HG03378 (cell line): ENCODE data around the gene BRSK2.
"Not testable (repeated sequence)": the region's sequence is repeated elsewhere in the genome, so short reads cannot be mapped to it uniquely, and the experiment has no call there.

Experiments used
- ATAC-seq: cut with Tn5 transposase; IDR thresholded peaks from one replicate; pipeline ENCODE4 v1.9.1; 2021; ENCODE audit warnings: mild to moderate bottlenecking, moderate library complexity; ENCODE audit not compliant: unreplicated experiment

Gene BRSK2

GRCh38 chr11:1353383-1354124 is 36.2 kb upstream of the BRSK2 start:
- no peak for ATAC-seq

- no peak for ATAC-seq
Observed at GRCh38 chr11:1354125-1354938, 35.4 kb upstream of the BRSK2 start.

- ATAC-seq = no peak
Observed at GRCh38 chr11:1356007-1356435, 33.7 kb upstream of the BRSK2 start.

- no peak for ATAC-seq
Observed at GRCh38 chr11:1356478-1356960, 33.2 kb upstream of the BRSK2 start.

- ATAC-seq = no peak
Observed at GRCh38 chr11:1358286-1358685, 31.4 kb upstream of the BRSK2 start.

- ATAC-seq = not testable (repeated sequence)
Observed at GRCh38 chr11:1358931-1359330, 30.8 kb upstream of the BRSK2 start.

GRCh38 chr11:1359556-1359955 is 30.2 kb upstream of the BRSK2 start:
- ATAC-seq = no peak

GRCh38 chr11:1360181-1360834 is 29.4 kb upstream of the BRSK2 start:
- no peak for ATAC-seq

- no peak for ATAC-seq
Observed at GRCh38 chr11:1360835-1361357, 28.8 kb upstream of the BRSK2 start.

GRCh38 chr11:1361882-1362281 is 27.9 kb upstream of the BRSK2 start:
- no peak for ATAC-seq

GRCh38 chr11:1367721-1368120 is 22.0 kb upstream of the BRSK2 start:
- no peak for ATAC-seq

- ATAC-seq = no peak
Observed at GRCh38 chr11:1368216-1368615, 21.5 kb upstream of the BRSK2 start.

- ATAC-seq = no peak
Observed at GRCh38 chr11:1368966-1369365, 20.8 kb upstream of the BRSK2 start.

GRCh38 chr11:1369371-1370005 is 20.2 kb upstream of the BRSK2 start:
- no peak for ATAC-seq

- no peak for ATAC-seq
Observed at GRCh38 chr11:1370186-1371025, 19.3 kb upstream of the BRSK2 start.

- ATAC-seq = no peak
Observed at GRCh38 chr11:1371026-1371325, 18.8 kb upstream of the BRSK2 start.

GRCh38 chr11:1371377-1371776 is 18.4 kb upstream of the BRSK2 start:
- ATAC-seq = no peak

GRCh38 chr11:1371836-1372465 is 17.8 kb upstream of the BRSK2 start:
- no peak for ATAC-seq

- ATAC-seq = no peak
Observed at GRCh38 chr11:1372660-1373059, 17.1 kb upstream of the BRSK2 start.
